ENCODE results near the gene QSOX2.

The QSOX2 gene

DNA sequence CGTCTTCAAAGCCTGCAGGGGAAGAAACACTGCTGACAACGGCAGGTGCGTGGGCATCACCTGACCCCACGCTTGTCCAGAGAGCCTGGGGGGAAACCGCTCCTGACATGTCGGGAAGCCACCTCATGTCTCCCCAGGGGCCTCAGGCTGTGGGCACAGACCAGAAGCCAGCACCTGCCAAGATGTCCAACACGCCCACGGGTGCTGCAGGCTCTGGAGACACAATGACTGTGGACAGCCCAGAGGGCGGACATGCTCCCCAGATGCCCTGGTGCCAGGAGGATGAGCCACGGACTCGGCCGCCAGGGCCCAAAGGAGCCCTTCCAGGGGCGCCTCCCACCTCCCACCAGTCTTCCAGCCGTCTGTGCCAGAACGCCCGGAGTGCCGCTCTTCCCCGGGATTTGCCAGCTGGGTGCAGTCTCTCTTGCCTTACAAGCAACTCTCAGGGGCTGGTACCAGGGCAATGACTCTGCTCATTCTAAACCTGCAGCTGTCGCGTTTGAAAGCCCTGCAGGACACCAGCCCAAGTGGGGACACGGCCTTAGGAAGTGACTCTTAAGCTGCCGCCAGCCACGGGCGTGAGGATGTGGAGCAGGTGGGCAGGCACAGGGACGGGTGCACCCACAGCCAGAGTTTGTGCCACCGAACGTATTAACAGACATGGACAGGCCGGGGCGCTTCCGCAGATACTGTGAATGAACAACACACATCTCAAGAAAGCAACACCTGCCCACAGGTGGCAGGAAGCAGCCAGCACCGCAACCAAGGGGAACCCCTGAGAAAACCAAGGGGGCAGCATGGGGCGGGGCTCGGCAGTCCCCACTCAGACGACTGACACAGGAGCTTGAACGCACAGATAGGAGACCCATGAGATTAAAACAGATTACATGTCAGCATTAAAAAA is 33.9 kb downstream of the QSOX2 start:
- peaks cover 83% of the 10 kb centered on the region; the same call in 1 of the 2 replicates for H3K36me3 ChIP-seq (ENCODE audit: insufficient read depth, low read length)
- no peaks in the 10 kb centered on the region for H3K27me3 ChIP-seq (ENCODE audit: insufficient read depth, low read length, poor library complexity, severe bottlenecking)
- no peak overlapping the region for H3K4me3 ChIP-seq (ENCODE audit: low read length, poor library complexity, severe bottlenecking)
- no peaks in the 10 kb centered on the region for H3F3A ChIP-seq (ENCODE audit: low read depth)
- no peaks in the 10 kb centered on the region for H3K79me2 ChIP-seq (ENCODE audit: insufficient read depth, low read length)
- no peaks in the 10 kb centered on the region for H3K9me3 ChIP-seq (ENCODE audit: insufficient read depth, low read depth, low read length)
- TF ChIP-seq EZH2phosphoT487 (IDR thresholded peaks at IDR 0.05; ENCODE audit: borderline replicate concordance) = no peak
- TF ChIP-seq, protein P1, sequence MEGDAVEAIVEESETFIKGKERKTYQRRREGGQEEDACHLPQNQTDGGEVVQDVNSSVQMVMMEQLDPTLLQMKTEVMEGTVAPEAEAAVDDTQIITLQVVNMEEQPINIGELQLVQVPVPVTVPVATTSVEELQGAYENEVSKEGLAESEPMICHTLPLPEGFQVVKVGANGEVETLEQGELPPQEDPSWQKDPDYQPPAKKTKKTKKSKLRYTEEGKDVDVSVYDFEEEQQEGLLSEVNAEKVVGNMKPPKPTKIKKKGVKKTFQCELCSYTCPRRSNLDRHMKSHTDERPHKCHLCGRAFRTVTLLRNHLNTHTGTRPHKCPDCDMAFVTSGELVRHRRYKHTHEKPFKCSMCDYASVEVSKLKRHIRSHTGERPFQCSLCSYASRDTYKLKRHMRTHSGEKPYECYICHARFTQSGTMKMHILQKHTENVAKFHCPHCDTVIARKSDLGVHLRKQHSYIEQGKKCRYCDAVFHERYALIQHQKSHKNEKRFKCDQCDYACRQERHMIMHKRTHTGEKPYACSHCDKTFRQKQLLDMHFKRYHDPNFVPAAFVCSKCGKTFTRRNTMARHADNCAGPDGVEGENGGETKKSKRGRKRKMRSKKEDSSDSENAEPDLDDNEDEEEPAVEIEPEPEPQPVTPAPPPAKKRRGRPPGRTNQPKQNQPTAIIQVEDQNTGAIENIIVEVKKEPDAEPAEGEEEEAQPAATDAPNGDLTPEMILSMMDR (conservative IDR thresholded peaks at IDR 0.05; ENCODE audit: low read length) = no peak
- no peak overlapping the region for H3K4me2 ChIP-seq (ENCODE audit: low read depth, low read length, poor library complexity, severe bottlenecking)
- H2AFZ ChIP-seq (ENCODE audit: low read length) = no peak overlapping the region
- H3K9me2 ChIP-seq (replicated peaks; ENCODE audit: low read depth, low read length) = no peaks in the 10 kb centered on the region
- H4K20me1 ChIP-seq (ENCODE audit: insufficient read depth, low read length, poor library complexity, severe bottlenecking) = no peaks in the 10 kb centered on the region
- no peak overlapping the region for H3K9ac ChIP-seq (ENCODE audit: low read depth, low read length, poor library complexity, severe bottlenecking)
- no peaks in the 10 kb centered on the region for H3K4me1 ChIP-seq (ENCODE audit: insufficient read depth, low read length, poor library complexity, severe bottlenecking)

DNA sequence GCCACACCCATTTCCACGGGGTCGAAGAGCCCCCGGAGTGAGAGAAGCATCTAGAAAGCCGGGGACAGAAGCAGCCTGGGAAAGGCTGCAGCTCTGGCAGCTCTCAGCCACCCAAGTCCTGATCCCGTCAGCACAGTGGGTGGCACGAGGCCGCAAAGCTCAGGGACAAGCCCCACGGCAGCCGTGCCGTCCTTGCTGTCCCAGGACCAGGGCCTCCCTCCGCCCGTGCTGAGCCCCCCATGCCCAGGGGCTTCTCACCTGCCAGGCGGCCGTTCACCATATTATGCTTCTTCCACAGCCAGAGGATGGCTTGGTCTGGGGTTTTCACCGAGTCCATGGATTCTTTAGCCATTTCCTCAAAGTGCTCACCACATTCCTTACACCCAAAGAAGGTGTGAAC is 34.6 kb downstream of the QSOX2 start:
- H3K36me3 ChIP-seq (ENCODE audit: insufficient read depth, low read length) = peaks cover 76% of the 10 kb centered on the region; the same call in 1 of the 2 replicates
- TF ChIP-seq, protein P1 (conservative IDR thresholded peaks at IDR 0.05; ENCODE audit: low read length) = no peak
- TF ChIP-seq EZH2phosphoT487 (IDR thresholded peaks at IDR 0.05; ENCODE audit: borderline replicate concordance) = no peak
- H3K9me3 ChIP-seq (ENCODE audit: insufficient read depth, low read depth, low read length) = no peaks in the 10 kb centered on the region
- no peak overlapping the region for H3K9ac ChIP-seq (ENCODE audit: low read depth, low read length, poor library complexity, severe bottlenecking)
- no peaks in the 10 kb centered on the region for H3K27me3 ChIP-seq (ENCODE audit: insufficient read depth, low read length, poor library complexity, severe bottlenecking)
- H2AFZ ChIP-seq (ENCODE audit: low read length) = no peak overlapping the region
- H3K79me2 ChIP-seq (ENCODE audit: insufficient read depth, low read length) = no peaks in the 10 kb centered on the region
- no peak overlapping the region for H3K4me2 ChIP-seq (ENCODE audit: low read depth, low read length, poor library complexity, severe bottlenecking)
- H3K4me3 ChIP-seq (ENCODE audit: low read length, poor library complexity, severe bottlenecking) = no peak overlapping the region
- no peaks in the 10 kb centered on the region for H3F3A ChIP-seq (ENCODE audit: low read depth)
- no peaks in the 10 kb centered on the region for H4K20me1 ChIP-seq (ENCODE audit: insufficient read depth, low read length, poor library complexity, severe bottlenecking)
- no peaks in the 10 kb centered on the region for H3K9me2 ChIP-seq (replicated peaks; ENCODE audit: low read depth, low read length)
- H3K4me1 ChIP-seq (ENCODE audit: insufficient read depth, low read length, poor library complexity, severe bottlenecking) = no peaks in the 10 kb centered on the region

DNA sequence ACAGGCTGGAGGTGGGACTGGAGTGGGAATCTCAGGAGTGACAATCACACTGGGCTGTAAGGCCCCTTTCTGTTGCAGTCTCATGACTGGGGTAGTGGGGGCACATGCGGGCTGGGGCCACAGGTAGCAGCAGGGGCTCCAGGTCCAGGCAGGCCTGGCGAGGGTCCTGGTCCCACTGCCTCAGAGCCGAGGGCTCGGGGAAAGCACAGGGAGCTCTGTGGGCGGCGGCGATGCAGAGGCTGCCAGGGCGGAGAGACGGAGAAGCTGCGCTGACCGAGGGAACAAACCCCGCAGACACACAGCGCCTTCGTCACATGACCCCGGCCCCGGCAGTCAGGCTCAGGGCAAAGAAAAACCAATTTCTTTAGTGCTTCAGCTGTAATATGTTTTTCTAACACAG is 35.3 kb downstream of the QSOX2 start:
- Histone ChIP-seq H3K9me2 (replicated peaks; ENCODE audit: low read depth, low read length) (no peaks in the 10 kb centered on the region), H4K20me1 (ENCODE audit: insufficient read depth, low read length, poor library complexity, severe bottlenecking) (no peaks in the 10 kb centered on the region), H3F3A (ENCODE audit: low read depth) (no peaks in the 10 kb centered on the region), H3K4me2 (ENCODE audit: low read depth, low read length, poor library complexity, severe bottlenecking) (no peak overlapping the region), H3K9me3 (ENCODE audit: insufficient read depth, low read depth, low read length) (no peaks in the 10 kb centered on the region), H3K79me2 (ENCODE audit: insufficient read depth, low read length) (no peaks in the 10 kb centered on the region), H3K9ac (ENCODE audit: low read depth, low read length, poor library complexity, severe bottlenecking) (no peak overlapping the region), H3K36me3 (ENCODE audit: insufficient read depth, low read length) (peaks cover 74% of the 10 kb centered on the region; the same call in 1 of the 2 replicates), H2AFZ (ENCODE audit: low read length) (no peak overlapping the region), H3K27me3 (ENCODE audit: insufficient read depth, low read length, poor library complexity, severe bottlenecking) (no peaks in the 10 kb centered on the region), H3K4me1 (ENCODE audit: insufficient read depth, low read length, poor library complexity, severe bottlenecking) (no peaks in the 10 kb centered on the region), H3K4me3 (ENCODE audit: low read length, poor library complexity, severe bottlenecking) (no peak overlapping the region)
- TF ChIP-seq, protein P1 (conservative IDR thresholded peaks at IDR 0.05; ENCODE audit: low read length) = no peak
- TF ChIP-seq EZH2phosphoT487 (IDR thresholded peaks at IDR 0.05; ENCODE audit: borderline replicate concordance) = no peak

Measured in Loucy (cell line).